GM23338 (cell line): Measurements from ENCODE around the gene TSHZ2. TPM values are rescaled to one million over a fixed set of nuclear protein-coding genes. Genes with fewer than 3 reads are reported as not detected.

ENCODE experiments used
- ATAC-seq: fragments of 200-7000 bp; cut with Tn5 transposase; 3 replicates; pipeline ENCODE4 v1.9.1; 2020
- DNase-seq: peaks from one replicate; pipeline ENCODE4 v3.0.0-alpha.2; 2015; ENCODE audit warnings: low spot score
- H2AFZ ChIP-seq: fragments of 200-600 bp; sonication (generic); 2 replicates; pipeline ENCODE4 v1.8.0; 2016; ENCODE audit warnings: antibody characterized with exemption, mild to moderate bottlenecking, moderate library complexity
- H3F3A ChIP-seq: fragments of 200-600 bp; sonication (generic); replicated peaks from 2 replicates; pipeline ENCODE4 v1.8.0; 2017; ENCODE audit warnings: antibody characterized with exemption, mixed run types, low read depth
- H3K27ac ChIP-seq: fragments of 200-600 bp; sonication (generic); 2 replicates; pipeline ENCODE4 v1.6.1; 2016; ENCODE audit warnings: low read depth
- H3K27me3 ChIP-seq: fragments of 200-600 bp; sonication (generic); 2 replicates; pipeline ENCODE4 v1.8.0; 2016; ENCODE audit warnings: mild to moderate bottlenecking, mixed run types, moderate library complexity; ENCODE audit not compliant: insufficient read depth
- H3K36me3 ChIP-seq: fragments of 200-600 bp; sonication (generic); 2 replicates; pipeline ENCODE4 v1.8.0; 2016; ENCODE audit warnings: mild to moderate bottlenecking; ENCODE audit not compliant: insufficient read depth
- H3K4me1 ChIP-seq: fragments of 200-600 bp; sonication (generic); 2 replicates; pipeline ENCODE4 v1.8.0; 2016; ENCODE audit warnings: mild to moderate bottlenecking, moderate library complexity; ENCODE audit not compliant: insufficient read depth
- H3K4me2 ChIP-seq: fragments of 200-600 bp; sonication (generic); 2 replicates; pipeline ENCODE4 v1.7.1; 2017; ENCODE audit warnings: mixed run types
- H3K4me3 ChIP-seq: fragments of 200-600 bp; sonication (generic); 2 replicates; pipeline ENCODE4 v1.6.1; 2016; ENCODE audit warnings: mixed run types
- H3K79me2 ChIP-seq: fragments of 200-600 bp; sonication (generic); replicated peaks from 2 replicates; pipeline ENCODE4 v1.8.0; 2017; ENCODE audit warnings: mild to moderate bottlenecking; ENCODE audit not compliant: insufficient read depth
- H3K9me2 ChIP-seq: fragments of 200-600 bp; sonication (generic); 2 replicates; pipeline ENCODE4 v1.8.0; 2017; ENCODE audit not compliant: insufficient read depth
- H4K20me1 ChIP-seq: fragments of 200-600 bp; sonication (generic); replicated peaks from 2 replicates; pipeline ENCODE4 v1.8.0; 2017; ENCODE audit warnings: mild to moderate bottlenecking; ENCODE audit not compliant: insufficient read depth
- H3K27ac Mint-ChIP-seq: 2 replicates; pipeline ENCODE4 v1.8.0; 2020; ENCODE audit warnings: inconsistent platforms, mild to moderate bottlenecking, moderate library complexity, mixed read lengths
- H3K27me3 Mint-ChIP-seq: 3 replicates; pipeline ENCODE4 v1.8.0; 2022; ENCODE audit warnings: low read depth, mild to moderate bottlenecking, moderate library complexity, mixed read lengths, inconsistent platforms; ENCODE audit not compliant: insufficient read depth, poor library complexity
- H3K36me3 Mint-ChIP-seq: 3 replicates; pipeline ENCODE4 v1.8.0; 2021; ENCODE audit warnings: low read depth, mild to moderate bottlenecking, inconsistent platforms, moderate library complexity, mixed read lengths
- H3K4me1 Mint-ChIP-seq: 3 replicates; pipeline ENCODE4 v1.8.0; 2020; ENCODE audit warnings: mild to moderate bottlenecking, inconsistent platforms, mixed read lengths
- H3K4me3 Mint-ChIP-seq: 3 replicates; pipeline ENCODE4 v1.8.0; 2021; ENCODE audit warnings: moderate library complexity, mild to moderate bottlenecking, inconsistent platforms, mixed read lengths
- H3K9me3 Mint-ChIP-seq: 3 replicates; pipeline ENCODE4 v1.8.0; 2020; ENCODE audit warnings: moderate library complexity, mild to moderate bottlenecking, inconsistent platforms, mixed read lengths
- CREB1 ChIP-seq: fragments of 250-450 bp; sonication (Bioruptor Pico); IDR thresholded peaks from 2 replicates; pipeline ENCODE4 v1.5.0; 2020; ENCODE audit warnings: low read depth, mild to moderate bottlenecking, moderate library complexity
- JUNB ChIP-seq: IDR thresholded peaks from one replicate; pipeline ENCODE4 v1.6.1; 2016; ENCODE audit warnings: antibody characterized with exemption; ENCODE audit not compliant: unreplicated experiment
- ZNF114 ChIP-seq: fragments of 250-450 bp; sonication (Bioruptor Pico); IDR thresholded peaks from 2 replicates; pipeline ENCODE4 v1.5.0; 2020; ENCODE audit warnings: mild to moderate bottlenecking, moderate library complexity
- polyA plus RNA-seq: library from polyadenylated mRNA; unstranded; fragments of >200 nt; fragmentation: Nextera tagmentation; extraction: Ambion mirVana; gene quantifications from 2 replicates; pipeline ENCODE4 v1.2.1, GENCODE V29; 2016
- total RNA-seq: library from RNA; depleted of rRNA; stranded (reverse); fragments of >200 nt; shearing (Covaris generic); gene quantifications from 2 replicates; pipeline ENCODE4 v1.2.3, GENCODE V29; 2014
- TF ChIP-seq, protein P1 (sequence below): IDR thresholded peaks from one replicate; pipeline ENCODE4 v1.6.1; 2018; ENCODE audit warnings: antibody characterized with exemption; ENCODE audit not compliant: unreplicated experiment
- TF ChIP-seq, protein P2 (sequence below): IDR thresholded peaks from 2 replicates; pipeline ENCODE4 v1.6.1; 2016; ENCODE audit warnings: antibody characterized with exemption

Gene TSHZ2
- total and polyA plus RNA-seq, 2 experiments from 2014 or later, result 0.49 to 1.3 TPM

DNA sequence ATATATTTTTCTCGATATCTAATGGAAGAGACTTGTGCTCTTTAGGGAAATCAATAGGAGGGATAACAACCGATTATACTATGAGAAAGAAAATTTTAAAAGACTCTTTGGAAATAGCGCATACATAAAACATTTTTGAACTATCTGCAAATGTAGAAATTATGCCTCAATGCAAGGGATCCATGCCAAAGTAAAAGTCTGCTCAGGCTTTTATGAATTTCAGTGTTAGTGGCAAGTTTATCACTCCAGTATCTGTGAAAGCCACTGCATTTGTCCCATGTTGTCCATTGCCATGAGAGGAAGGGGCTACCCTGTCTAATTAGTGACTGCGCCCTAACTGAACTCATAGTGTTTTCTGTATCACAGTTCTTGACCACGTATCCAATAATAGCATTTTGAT is 81.4 kb downstream of the TSHZ2 start (continued):
- TF ChIP-seq, protein P1, sequence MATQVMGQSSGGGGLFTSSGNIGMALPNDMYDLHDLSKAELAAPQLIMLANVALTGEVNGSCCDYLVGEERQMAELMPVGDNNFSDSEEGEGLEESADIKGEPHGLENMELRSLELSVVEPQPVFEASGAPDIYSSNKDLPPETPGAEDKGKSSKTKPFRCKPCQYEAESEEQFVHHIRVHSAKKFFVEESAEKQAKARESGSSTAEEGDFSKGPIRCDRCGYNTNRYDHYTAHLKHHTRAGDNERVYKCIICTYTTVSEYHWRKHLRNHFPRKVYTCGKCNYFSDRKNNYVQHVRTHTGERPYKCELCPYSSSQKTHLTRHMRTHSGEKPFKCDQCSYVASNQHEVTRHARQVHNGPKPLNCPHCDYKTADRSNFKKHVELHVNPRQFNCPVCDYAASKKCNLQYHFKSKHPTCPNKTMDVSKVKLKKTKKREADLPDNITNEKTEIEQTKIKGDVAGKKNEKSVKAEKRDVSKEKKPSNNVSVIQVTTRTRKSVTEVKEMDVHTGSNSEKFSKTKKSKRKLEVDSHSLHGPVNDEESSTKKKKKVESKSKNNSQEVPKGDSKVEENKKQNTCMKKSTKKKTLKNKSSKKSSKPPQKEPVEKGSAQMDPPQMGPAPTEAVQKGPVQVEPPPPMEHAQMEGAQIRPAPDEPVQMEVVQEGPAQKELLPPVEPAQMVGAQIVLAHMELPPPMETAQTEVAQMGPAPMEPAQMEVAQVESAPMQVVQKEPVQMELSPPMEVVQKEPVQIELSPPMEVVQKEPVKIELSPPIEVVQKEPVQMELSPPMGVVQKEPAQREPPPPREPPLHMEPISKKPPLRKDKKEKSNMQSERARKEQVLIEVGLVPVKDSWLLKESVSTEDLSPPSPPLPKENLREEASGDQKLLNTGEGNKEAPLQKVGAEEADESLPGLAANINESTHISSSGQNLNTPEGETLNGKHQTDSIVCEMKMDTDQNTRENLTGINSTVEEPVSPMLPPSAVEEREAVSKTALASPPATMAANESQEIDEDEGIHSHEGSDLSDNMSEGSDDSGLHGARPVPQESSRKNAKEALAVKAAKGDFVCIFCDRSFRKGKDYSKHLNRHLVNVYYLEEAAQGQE, result no peak
- TF ChIP-seq ZNF114 (CRISPR knock-in tag), result no peak
- TF ChIP-seq, protein P2, sequence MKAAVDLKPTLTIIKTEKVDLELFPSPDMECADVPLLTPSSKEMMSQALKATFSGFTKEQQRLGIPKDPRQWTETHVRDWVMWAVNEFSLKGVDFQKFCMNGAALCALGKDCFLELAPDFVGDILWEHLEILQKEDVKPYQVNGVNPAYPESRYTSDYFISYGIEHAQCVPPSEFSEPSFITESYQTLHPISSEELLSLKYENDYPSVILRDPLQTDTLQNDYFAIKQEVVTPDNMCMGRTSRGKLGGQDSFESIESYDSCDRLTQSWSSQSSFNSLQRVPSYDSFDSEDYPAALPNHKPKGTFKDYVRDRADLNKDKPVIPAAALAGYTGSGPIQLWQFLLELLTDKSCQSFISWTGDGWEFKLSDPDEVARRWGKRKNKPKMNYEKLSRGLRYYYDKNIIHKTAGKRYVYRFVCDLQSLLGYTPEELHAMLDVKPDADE, result no peak

DNA sequence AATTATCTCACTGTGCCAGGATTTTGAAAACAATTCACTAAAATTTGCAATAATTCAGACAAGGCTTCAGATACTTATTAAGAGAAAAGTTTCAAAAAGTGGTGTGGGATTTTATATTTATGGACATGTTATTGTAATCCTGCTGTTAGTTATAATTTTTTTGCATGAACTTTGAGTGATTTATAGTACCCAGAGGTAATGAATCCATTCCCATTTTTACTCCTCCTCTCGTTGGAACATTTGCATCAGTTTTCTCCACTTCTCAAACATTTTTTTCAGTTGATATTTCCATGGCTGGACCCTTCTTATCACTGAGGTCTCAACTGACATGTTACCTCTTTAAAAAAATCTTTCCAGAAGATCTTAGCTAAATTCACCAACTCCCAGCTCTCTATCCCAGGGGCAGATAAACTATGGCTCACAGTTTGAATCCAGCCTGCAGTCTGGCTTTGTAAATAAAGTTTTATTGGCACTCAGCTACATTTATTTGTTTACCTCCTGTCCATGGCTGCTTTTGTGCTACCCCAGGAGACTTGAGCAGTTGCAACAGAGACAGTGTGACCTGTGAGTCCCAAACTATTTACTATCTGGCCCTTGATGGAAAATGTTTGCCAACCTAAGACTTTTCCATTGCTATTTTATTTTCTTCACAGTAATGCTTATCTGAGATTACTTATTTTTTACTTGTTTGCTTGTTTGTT is 83.4 kb downstream of the TSHZ2 start:
- Mint-ChIP-seq H3K4me1 (peaks cover 7% of the 10 kb centered on the region; the same call in 1 of the 3 replicates), H3K4me3 (no peak overlapping the region), H3K27ac (no peak overlapping the region), H3K9me3 (no peaks in the 10 kb centered on the region), H3K36me3 (no peaks in the 10 kb centered on the region), H3K27me3 (no peaks in the 10 kb centered on the region)
- no peak overlapping the region for H2AFZ ChIP-seq
- H3K4me2 ChIP-seq, result no peak overlapping the region
- ATAC-seq (no peak), DNase-seq (no peak)
- no peaks in the 10 kb centered on the region for H3K79me2 ChIP-seq
- H3K9me2 ChIP-seq, result 0 out of 2 replicates have a peak, but pooled peaks cover 4% of the 10 kb centered on the region
- no peaks in the 10 kb centered on the region for H3K27me3 ChIP-seq
- H3F3A ChIP-seq, result no peaks in the 10 kb centered on the region
- H3K36me3 ChIP-seq, result no peaks in the 10 kb centered on the region
- no peak overlapping the region for H3K4me3 ChIP-seq
- no peaks in the 10 kb centered on the region for H3K4me1 ChIP-seq
- H4K20me1 ChIP-seq, result no peaks in the 10 kb centered on the region
- no peak overlapping the region for H3K27ac ChIP-seq
- TF ChIP-seq JUNB, result no peak
- TF ChIP-seq CREB1 (CRISPR knock-in tag), result no peak
- TF ChIP-seq, protein P1, result no peak
